Mesendoderm (in vitro differentiated cells): ENCODE measurements around the gene KRT31.

Source experiments
- DNase-seq: peaks from one replicate; pipeline ENCODE4 v3.0.0; 2013
- H2AK5ac ChIP-seq: 2 replicates; pipeline ENCODE4 v1.6.1; 2013; ENCODE audit warnings: low read length, inconsistent platforms
- H2BK120ac ChIP-seq: 2 replicates; pipeline ENCODE4 v1.6.1; 2013; ENCODE audit warnings: low read depth, mild to moderate bottlenecking, low read length, moderate library complexity, mixed read lengths
- H2BK15ac ChIP-seq: replicated peaks from 2 replicates; pipeline ENCODE4 v1.6.1; 2013; ENCODE audit warnings: low read depth, mild to moderate bottlenecking, moderate library complexity
- H2BK5ac ChIP-seq: 2 replicates; pipeline ENCODE4 v1.6.1; 2013; ENCODE audit warnings: low read length, inconsistent platforms
- H3K18ac ChIP-seq: 2 replicates; pipeline ENCODE4 v1.6.1; 2013; ENCODE audit warnings: mild to moderate bottlenecking, low read length, mixed read lengths
- H3K23ac ChIP-seq: one replicate; pipeline ENCODE4 v1.6.1; 2013; ENCODE audit warnings: low read length
- H3K27ac ChIP-seq: 2 replicates; pipeline ENCODE4 v1.5.1; 2013; ENCODE audit warnings: low read depth, mild to moderate bottlenecking, inconsistent platforms, low read length, moderate library complexity
- H3K27me3 ChIP-seq: 2 replicates; pipeline ENCODE4 v1.6.1; 2013; ENCODE audit warnings: low read length, control low read depth, mild to moderate bottlenecking, inconsistent platforms; ENCODE audit not compliant: insufficient read depth, poor library complexity
- H3K36me3 ChIP-seq: 2 replicates; pipeline ENCODE4 v1.6.1; 2013; ENCODE audit warnings: low read length, inconsistent platforms; ENCODE audit not compliant: control insufficient read depth, insufficient read depth
- H3K4ac ChIP-seq: one replicate; pipeline ENCODE4 v1.6.1; 2013; ENCODE audit warnings: low read depth, mild to moderate bottlenecking, low read length, moderate library complexity
- H3K4me1 ChIP-seq: 2 replicates; pipeline ENCODE4 v1.6.1; 2013; ENCODE audit warnings: low read depth, low read length, inconsistent platforms; ENCODE audit not compliant: control insufficient read depth
- H3K4me2 ChIP-seq: 2 replicates; pipeline ENCODE4 v1.6.1; 2013; ENCODE audit warnings: low read length
- H3K4me3 ChIP-seq: 2 replicates; pipeline ENCODE4 v1.5.1; 2013; ENCODE audit warnings: mild to moderate bottlenecking, low read length
- H3K56ac ChIP-seq: one replicate; pipeline ENCODE4 v1.6.1; 2013; ENCODE audit warnings: low read length
- H3K79me1 ChIP-seq: 2 replicates; pipeline ENCODE4 v1.6.1; 2013; ENCODE audit warnings: low read length, inconsistent platforms
- H3K79me2 ChIP-seq: 2 replicates; pipeline ENCODE4 v1.6.1; 2013; ENCODE audit warnings: mild to moderate bottlenecking, low read length; ENCODE audit not compliant: control insufficient read depth, insufficient read depth
- H3K9ac ChIP-seq: 2 replicates; pipeline ENCODE4 v1.6.1; 2013; ENCODE audit warnings: low read length, inconsistent platforms
- H4K5ac ChIP-seq: one replicate; pipeline ENCODE4 v1.6.1; 2013; ENCODE audit warnings: low read length
- H4K8ac ChIP-seq: one replicate; pipeline ENCODE4 v1.6.1; 2013; ENCODE audit warnings: low read depth, mild to moderate bottlenecking, control low read depth, low read length, moderate library complexity
- WGBS: extraction: QIAGEN DNeasy Blood & Tissue Kit; methylation state at CpG from one replicate; pipeline ENCODE4 v1.1.7; 2013; ENCODE audit warnings: low lambda C conversion rate, missing lambda C conversion rate; ENCODE audit not compliant: insufficient coverage; ENCODE audit errors: extremely low coverage; 5-methylcytosine and 5-hydroxymethylcytosine counted together

The KRT31 gene

GRCh38 chr17:41369023-41369422, 28.4 kb downstream of the KRT31 start:
- no peak overlapping the region for H3K4me3 ChIP-seq
- no peak for DNase-seq
- H2BK15ac ChIP-seq, result no peak overlapping the region
- H3K4ac ChIP-seq, result no peak overlapping the region
- H3K36me3 ChIP-seq, result no peaks in the 10 kb centered on the region
- H3K18ac ChIP-seq, result no peak overlapping the region
- no peak overlapping the region for H3K4me2 ChIP-seq
- no peak overlapping the region for H4K8ac ChIP-seq
- no CpG with 5 or more reads among the region's 2 CpGs for WGBS
- no peak overlapping the region for H2AK5ac ChIP-seq
- H3K56ac ChIP-seq, result no peak overlapping the region
- no peak overlapping the region for H2BK5ac ChIP-seq
- H3K23ac ChIP-seq, result no peak overlapping the region
- no peaks in the 10 kb centered on the region for H3K79me2 ChIP-seq
- H2BK120ac ChIP-seq, result no peak overlapping the region
- H3K27me3 ChIP-seq, result no peaks in the 10 kb centered on the region
- no peaks in the 10 kb centered on the region for H3K79me1 ChIP-seq
- H3K9ac ChIP-seq, result no peak overlapping the region
- H3K27ac ChIP-seq, result no peak overlapping the region
- no peaks in the 10 kb centered on the region for H3K4me1 ChIP-seq
- H4K5ac ChIP-seq, result no peak overlapping the region

- Histone ChIP-seq H4K8ac (no peak overlapping the region), H3K4me1 (no peaks in the 10 kb centered on the region), H2BK120ac (no peak overlapping the region), H3K4me3 (no peak overlapping the region), H4K5ac (no peak overlapping the region), H3K56ac (no peak overlapping the region), H3K36me3 (no peaks in the 10 kb centered on the region), H3K9ac (no peak overlapping the region), H3K23ac (no peak overlapping the region), H3K4ac (no peak overlapping the region), H3K79me1 (no peaks in the 10 kb centered on the region), H3K27ac (no peak overlapping the region), H3K79me2 (no peaks in the 10 kb centered on the region), H3K27me3 (no peaks in the 10 kb centered on the region), H3K18ac (no peak overlapping the region), H2BK15ac (no peak overlapping the region), H2AK5ac (no peak overlapping the region), H3K4me2 (no peak overlapping the region), H2BK5ac (no peak overlapping the region)
- peak; percentile 60 for DNase-seq
- no CpG with 5 or more reads among the region's 10 CpGs for WGBS
These were observed 29.9 kb downstream of the KRT31 start for GRCh38 chr17:41367426-41368075.

GRCh38 chr17:41366070-41366469, 31.3 kb downstream of the KRT31 start:
- Histone ChIP-seq H3K27me3 (no peaks in the 10 kb centered on the region), H3K4ac (no peak overlapping the region), H3K4me1 (no peaks in the 10 kb centered on the region), H3K9ac (no peak overlapping the region), H3K27ac (no peak overlapping the region), H2BK5ac (no peak overlapping the region), H3K79me1 (no peaks in the 10 kb centered on the region), H3K23ac (no peak overlapping the region), H3K18ac (no peak overlapping the region), H3K79me2 (no peaks in the 10 kb centered on the region), H2AK5ac (no peak overlapping the region), H2BK120ac (no peak overlapping the region), H4K8ac (no peak overlapping the region), H4K5ac (no peak overlapping the region), H3K56ac (no peak overlapping the region), H3K4me3 (no peak overlapping the region), H3K4me2 (no peak overlapping the region), H3K36me3 (no peaks in the 10 kb centered on the region), H2BK15ac (no peak overlapping the region)
- no peak for DNase-seq

- H3K23ac ChIP-seq, result no peak overlapping the region
- no peak overlapping the region for H3K4ac ChIP-seq
- H2BK15ac ChIP-seq, result no peak overlapping the region
- no peak overlapping the region for H3K56ac ChIP-seq
- no peak overlapping the region for H2BK5ac ChIP-seq
- no peak overlapping the region for H3K27ac ChIP-seq
- no peaks in the 10 kb centered on the region for H3K27me3 ChIP-seq
- no peak overlapping the region for H3K18ac ChIP-seq
- no CpG with 5 or more reads among the region's 2 CpGs for WGBS
- no peaks in the 10 kb centered on the region for H3K79me1 ChIP-seq
- H3K9ac ChIP-seq, result no peak overlapping the region
- H2AK5ac ChIP-seq, result no peak overlapping the region
- H3K36me3 ChIP-seq, result no peaks in the 10 kb centered on the region
- no peak overlapping the region for H3K4me3 ChIP-seq
- no peaks in the 10 kb centered on the region for H3K79me2 ChIP-seq
- H3K4me1 ChIP-seq, result no peaks in the 10 kb centered on the region
- no peak for DNase-seq
- no peak overlapping the region for H3K4me2 ChIP-seq
- no peak overlapping the region for H4K5ac ChIP-seq
- H2BK120ac ChIP-seq, result no peak overlapping the region
- no peak overlapping the region for H4K8ac ChIP-seq
These were observed 33.5 kb downstream of the KRT31 start for GRCh38 chr17:41363881-41364280.

GRCh38 chr17:41360296-41360995, 37.0 kb downstream of the KRT31 start:
- Histone ChIP-seq H3K27me3 (no peaks in the 10 kb centered on the region), H2BK5ac (no peak overlapping the region), H2BK120ac (no peak overlapping the region), H3K4me1 (no peaks in the 10 kb centered on the region), H3K79me1 (no peaks in the 10 kb centered on the region), H3K4me2 (no peak overlapping the region), H2AK5ac (no peak overlapping the region), H2BK15ac (no peak overlapping the region), H3K56ac (no peak overlapping the region), H3K36me3 (no peaks in the 10 kb centered on the region), H4K8ac (no peak overlapping the region), H3K4me3 (no peak overlapping the region), H3K18ac (no peak overlapping the region), H4K5ac (no peak overlapping the region), H3K9ac (no peak overlapping the region), H3K4ac (no peak overlapping the region), H3K23ac (no peak overlapping the region), H3K79me2 (no peaks in the 10 kb centered on the region), H3K27ac (no peak overlapping the region)
- no CpG with 5 or more reads among the region's 5 CpGs for WGBS
- DNase-seq, result peak; percentile 58

GRCh38 chr17:41354536-41354935, 42.9 kb downstream of the KRT31 start:
- no peaks in the 10 kb centered on the region for H3K79me2 ChIP-seq
- no peak overlapping the region for H3K4ac ChIP-seq
- H3K4me2 ChIP-seq, result no peak overlapping the region
- H3K4me3 ChIP-seq, result no peak overlapping the region
- H2BK15ac ChIP-seq, result no peak overlapping the region
- no peak overlapping the region for H3K18ac ChIP-seq
- H3K9ac ChIP-seq, result no peak overlapping the region
- no peak overlapping the region for H4K8ac ChIP-seq
- no CpG with 5 or more reads among the region's 4 CpGs for WGBS
- no peak overlapping the region for H4K5ac ChIP-seq
- no peaks in the 10 kb centered on the region for H3K27me3 ChIP-seq
- no peaks in the 10 kb centered on the region for H3K36me3 ChIP-seq
- H2BK120ac ChIP-seq, result no peak overlapping the region
- no peak overlapping the region for H3K56ac ChIP-seq
- H3K27ac ChIP-seq, result no peak overlapping the region
- DNase-seq, result no peak
- H3K23ac ChIP-seq, result no peak overlapping the region
- no peak overlapping the region for H2AK5ac ChIP-seq
- no peak overlapping the region for H2BK5ac ChIP-seq
- H3K79me1 ChIP-seq, result no peaks in the 10 kb centered on the region
- no peaks in the 10 kb centered on the region for H3K4me1 ChIP-seq
